ENCODE measurements around the gene TOLLIP.
"Not testable (repeated sequence)": the region's sequence is repeated elsewhere in the genome, so short reads cannot be mapped to it uniquely, and the experiment has no call there.

The TOLLIP gene

DNA sequence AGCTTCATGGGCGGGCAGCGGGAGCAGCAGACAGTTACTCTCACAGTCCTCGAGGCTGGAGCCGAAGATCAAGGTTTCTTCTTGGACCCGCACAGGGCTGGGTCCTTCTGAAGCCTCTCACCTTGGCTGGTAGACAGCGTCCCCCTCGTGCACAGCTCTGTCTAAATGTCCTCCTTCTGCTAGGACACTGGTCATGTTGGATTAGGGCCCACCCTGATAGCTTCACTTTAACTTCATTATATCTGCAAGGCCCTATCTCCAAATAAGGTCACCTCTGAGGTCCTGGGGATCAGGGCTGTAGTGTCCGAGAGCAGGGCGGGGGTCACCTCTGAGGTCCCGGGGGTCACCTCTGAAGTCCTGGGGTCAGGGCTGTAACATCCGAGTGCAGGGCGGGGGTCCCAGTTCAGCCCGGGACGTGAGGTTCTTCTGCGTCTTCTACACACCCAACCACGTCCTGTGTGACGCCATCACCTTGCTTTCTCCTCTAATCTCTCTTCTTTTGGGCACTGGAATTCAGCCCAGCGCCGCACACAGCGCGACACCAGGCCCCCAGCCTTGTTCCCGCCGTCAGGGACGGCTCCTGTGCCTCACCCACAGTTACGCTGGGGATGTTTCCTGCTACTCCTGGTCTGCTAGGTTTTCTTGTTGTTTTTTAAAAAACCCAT lies 34.1 kb upstream of the TOLLIP start:
- no peak for DNase-seq

DNA sequence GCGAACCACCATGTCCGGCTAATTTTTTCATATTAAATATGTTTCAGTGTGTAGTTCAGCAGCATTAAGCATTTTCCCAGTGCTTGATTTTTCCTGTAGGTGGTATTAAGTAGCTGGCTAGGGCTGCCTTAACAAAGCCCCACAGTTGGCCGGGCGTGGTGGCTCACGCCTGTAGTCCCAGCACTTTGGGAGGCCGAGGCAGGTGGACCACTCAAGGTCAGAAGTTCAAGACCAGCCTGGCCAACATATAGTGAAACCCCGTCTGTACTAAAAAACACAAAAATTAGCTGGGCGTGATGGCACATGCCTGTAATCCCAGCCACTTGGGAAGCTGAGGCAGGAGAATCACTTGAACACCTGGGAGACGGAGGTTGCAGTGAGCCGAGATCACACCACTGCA lies 33.5 kb upstream of the TOLLIP start:
- no peak for DNase-seq

DNA sequence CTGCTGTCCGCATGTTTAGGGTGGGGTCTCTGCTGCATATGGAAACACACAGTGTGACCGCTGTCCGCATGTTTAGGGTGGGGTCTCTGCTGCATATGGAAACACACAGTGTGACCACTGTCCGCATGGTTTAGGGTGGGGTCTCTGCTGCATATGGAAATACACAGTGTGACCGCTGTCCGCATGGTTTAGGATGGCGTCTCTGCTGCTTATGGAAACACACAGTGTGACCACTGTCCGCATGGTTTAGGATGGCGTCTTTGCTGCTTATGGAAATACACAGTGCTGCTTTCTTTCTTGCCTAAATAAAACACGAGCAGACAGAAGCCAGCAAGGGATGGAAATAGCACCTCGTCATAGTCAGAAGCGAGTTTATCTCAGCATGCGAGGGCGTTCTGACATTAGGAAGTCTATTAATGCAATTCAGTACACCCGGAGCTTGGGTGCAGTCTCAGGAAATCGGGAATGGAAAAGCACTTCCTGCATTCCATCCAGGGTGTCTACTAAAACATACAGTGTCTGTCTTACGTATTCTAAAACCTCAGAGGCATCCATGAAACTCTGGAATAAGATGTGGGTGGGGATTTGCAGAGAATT lies 32.6 kb upstream of the TOLLIP start:
- DNase-seq, result no peak

DNA sequence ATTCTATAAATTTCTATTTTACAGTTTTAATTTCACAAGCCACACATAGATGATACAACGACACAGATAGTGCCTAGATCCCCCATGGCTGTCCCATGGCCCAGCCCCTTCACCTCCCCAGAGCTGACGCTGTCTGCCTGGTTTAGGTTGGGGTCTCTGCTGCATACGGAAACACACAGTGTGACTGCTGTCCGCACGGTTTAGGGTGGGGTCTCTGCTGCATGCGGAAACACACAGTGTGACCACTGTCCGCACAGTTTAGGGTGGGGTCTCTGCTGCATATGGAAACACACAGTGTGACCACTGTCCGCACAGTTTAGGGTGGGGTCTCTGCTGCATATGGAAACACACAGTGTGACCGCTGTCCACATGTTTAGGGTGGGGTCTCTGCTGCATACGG lies 31.8 kb upstream of the TOLLIP start:
- not testable (repeated sequence) for DNase-seq

DNA sequence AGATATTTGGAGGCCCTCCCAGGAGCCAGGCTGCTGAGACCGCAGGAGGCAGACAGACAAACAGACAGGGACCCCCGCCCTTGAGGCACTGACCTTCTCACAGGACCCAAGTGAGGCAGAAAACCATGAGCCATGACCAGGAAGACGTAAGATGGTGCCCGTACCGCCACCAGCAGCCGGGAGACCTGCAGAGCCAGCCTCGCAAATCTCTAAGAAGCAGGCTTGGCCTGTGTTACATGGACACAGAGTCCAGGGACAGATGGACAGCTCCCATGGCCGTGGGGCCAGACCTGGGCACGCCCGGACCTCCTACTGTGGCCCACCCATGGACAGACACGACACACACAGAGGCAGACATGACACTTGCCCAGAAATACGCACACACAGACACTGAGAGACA lies 30.7 kb upstream of the TOLLIP start:
- no peak for DNase-seq

DNA sequence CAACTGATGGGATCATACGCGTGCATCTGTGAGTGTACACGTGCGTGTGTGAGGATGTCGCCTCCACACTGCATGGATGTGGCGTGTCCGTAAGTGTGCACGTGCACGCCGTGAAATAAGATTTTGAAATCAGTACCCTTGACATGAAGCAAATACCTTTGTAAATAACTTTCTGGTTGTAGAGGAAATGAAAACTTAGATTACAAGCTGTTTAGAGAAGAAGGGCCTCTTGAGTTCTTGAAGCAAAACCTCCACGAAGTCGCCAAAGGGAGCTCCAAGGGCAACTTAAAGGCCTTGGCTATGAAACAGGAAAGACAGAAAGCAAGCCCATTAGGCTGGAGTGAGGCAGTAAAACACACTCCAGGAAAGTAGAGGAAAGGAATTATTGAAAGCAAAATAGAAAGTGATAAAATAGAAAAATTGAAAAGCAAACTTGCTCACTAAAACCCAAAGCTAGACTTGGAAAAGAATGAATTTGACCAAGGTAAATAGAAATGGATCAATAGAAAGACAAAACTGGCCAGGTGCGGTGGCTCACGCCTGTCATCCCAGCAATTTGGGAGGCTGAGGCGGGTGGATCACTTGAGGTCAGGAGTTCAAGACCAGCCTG lies 29.7 kb upstream of the TOLLIP start:
- DNase-seq, result no peak

DNA sequence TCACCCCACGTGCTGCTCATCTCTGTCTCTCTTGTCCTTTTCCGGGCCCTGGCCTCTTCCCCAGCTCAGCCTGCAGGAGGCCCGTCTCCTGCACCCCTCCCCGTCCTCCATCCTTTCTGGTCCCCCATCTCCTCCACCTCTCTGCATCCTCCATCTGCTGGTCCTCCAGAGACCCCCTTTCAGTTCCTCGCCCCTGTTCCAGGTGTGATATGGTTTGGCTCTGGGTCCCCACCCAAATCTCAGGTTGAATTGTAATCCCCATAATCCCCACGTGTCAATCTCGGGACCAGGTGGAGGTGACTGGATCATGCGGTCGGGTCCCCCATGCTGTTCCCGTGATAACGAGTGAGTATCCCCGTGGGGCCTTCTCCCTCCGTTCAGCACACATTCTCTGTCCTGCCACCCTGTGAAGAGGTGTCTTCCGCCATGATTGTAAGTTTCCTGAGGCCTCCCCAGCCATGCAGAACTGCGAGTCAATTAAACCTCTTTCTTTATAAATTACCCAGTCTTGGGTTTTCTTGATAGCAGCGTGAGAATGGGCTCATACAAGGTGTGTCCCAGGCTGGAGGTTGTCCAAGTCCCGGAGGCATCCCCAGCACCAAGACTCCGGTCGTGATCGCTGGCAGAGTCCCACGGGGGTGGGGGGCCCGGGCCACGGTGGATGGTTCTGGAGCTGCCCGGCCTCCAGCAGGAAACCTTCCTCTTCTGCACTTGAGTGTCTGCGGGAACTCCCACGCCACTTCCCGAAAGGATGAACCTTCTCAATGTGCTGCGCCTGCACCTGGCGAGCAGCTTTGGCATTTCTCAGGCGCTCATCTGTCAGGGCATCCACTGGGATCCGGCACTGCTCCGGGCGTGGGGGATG lies 29.0 kb upstream of the TOLLIP start:
- DNase-seq, result no peak

DNA sequence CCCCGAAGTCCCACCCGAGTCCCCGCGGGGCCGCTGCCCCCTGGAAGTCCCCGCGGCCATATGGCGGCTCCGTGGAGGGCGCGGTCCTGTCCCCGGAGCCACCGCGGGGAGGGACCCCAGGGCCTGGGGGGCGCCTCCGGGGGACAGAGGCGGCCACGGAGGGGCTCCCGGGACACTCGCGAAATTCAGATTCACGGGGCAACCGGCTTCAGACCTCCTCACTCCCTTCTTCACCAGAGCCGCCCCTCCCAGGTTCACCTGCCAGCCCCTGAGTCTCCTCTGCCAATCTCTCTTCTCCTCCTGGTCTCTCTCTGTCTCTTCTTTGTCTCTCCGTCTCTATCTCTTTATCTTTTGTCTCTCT lies 28.2 kb upstream of the TOLLIP start:
- no peak for DNase-seq

DNA sequence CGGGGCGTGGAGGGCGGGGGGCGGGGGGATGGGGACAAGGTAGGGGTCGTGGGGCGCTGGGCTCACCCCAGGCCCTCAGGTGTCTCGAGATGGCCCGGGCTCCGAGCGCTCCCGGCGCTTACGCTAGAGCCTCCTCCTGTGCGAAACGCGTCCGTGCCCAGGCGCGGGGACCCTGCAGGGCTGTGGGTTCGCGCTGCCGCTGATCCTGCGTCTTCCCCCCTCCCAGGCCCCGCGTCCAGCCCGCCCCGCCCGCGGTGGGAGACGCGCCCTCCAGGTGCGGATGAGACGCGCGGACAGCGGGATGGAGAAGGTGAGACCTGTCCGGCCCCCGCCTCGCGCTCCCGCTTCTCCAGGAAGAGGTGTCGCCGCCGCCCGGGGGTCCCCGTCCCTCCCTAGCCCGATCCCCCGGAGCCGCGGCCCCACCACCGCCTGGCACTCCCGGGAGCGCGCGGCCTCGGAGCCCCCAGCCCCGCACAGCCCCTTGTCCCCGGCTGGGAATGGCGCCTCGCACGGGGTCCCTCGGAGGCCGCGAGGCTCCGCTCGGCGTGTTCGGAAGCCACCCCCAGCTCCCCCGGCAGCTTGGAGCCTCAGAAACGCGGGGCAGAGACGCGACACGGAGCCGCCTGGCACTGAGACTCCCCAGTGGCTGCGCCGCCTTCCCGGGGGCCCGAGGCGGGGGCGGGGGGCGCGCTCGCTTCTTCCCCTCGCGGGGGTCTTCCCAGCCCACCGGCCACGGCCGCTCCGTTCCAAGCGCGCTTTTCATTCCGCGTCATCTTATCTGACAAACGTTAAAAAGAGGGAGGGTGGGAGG lies 27.6 kb upstream of the TOLLIP start:
- no peak for DNase-seq

DNA sequence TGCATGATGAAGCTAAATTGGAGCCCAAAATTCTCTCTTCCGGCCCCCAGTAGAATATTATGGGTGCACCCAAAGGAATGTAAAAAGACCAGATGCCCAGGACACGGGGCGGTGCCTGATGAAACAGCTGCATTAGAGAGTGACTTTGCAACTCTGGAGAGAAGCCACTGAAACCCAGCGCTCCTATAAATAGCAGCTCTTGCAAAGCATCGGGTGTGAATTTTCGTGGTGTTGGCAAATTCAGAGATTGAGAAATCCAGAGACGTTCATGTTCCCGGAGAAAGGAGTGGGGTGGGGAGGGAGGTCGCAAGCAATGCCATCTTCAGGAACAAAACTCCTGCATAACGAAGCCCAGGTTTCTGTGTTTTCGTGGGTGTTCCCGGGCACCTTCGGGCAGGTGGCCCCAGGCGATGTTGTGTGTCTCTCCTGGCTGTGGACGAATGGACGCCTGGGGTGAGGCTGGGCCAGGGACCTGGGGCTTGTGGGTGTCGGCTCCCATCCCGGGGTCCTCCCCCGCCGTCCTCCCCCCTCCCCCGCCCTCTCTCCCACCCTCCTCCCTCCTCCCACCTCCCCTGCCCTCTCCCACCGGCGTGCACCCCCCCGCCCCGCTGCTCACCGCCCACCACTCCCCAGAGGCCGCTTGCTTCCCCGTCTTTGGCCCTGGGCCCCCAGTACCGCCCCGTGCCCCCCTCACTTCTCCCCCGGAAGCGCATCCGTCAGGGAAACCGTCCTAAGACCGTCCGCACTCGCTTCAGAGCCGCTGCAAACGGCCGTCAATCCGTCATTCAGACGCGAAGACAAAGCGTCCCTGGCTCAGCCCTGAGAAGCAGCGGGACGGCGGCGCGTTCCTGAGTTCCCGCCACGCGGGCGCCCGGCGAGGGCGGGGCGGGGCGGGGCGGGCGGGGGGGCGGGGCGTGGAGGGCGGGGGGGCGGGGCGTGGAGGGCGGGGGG lies 26.7 kb upstream of the TOLLIP start:
- DNase-seq, result peak; percentile 30 to 48

DNA sequence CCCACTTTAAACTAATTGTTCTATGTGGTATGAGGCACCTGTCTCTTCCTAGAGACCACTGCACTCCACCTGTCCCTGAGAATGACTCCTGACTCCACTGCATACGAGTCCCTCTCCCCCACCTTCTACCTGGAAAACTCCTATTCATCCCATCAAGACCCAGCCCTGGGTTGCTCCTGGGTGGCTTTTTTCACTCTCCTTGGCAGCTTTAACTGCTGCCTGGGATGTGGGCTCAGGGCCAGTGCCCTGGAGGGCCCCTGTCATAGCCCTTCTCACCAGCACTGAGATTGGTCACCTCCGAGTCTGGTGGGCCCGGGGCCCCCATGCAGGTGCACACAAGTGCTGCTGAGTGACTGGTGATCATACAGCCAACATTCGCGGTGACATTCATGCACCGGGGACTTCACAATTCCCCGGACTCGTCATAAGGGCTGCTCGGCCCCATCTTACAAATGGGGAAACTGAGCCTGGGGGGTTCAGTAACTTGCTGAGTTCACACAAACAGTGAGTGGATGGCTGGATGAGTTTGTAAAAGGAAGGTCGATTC lies 25.9 kb upstream of the TOLLIP start:
- DNase-seq, result no peak

DNA sequence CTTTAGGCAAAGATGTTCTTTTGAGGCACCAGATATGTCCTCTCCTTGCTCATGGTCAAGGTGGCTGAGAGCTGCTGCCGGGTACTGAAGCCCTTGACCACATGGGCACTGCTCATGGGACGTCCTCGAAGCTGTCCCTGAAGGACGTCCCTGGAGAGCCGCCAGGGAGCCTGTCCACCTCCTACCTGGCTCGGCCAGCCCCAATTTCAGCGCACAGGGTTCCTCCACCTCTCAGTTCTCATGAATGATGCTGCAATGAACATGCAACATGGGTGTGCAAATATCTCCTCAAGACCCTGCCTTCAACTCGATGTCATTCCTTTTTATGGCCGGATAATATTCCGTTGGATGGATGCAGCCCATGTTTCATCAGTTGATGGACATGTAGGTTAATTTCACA lies 24.4 kb upstream of the TOLLIP start:
- DNase-seq, result no peak

DNA sequence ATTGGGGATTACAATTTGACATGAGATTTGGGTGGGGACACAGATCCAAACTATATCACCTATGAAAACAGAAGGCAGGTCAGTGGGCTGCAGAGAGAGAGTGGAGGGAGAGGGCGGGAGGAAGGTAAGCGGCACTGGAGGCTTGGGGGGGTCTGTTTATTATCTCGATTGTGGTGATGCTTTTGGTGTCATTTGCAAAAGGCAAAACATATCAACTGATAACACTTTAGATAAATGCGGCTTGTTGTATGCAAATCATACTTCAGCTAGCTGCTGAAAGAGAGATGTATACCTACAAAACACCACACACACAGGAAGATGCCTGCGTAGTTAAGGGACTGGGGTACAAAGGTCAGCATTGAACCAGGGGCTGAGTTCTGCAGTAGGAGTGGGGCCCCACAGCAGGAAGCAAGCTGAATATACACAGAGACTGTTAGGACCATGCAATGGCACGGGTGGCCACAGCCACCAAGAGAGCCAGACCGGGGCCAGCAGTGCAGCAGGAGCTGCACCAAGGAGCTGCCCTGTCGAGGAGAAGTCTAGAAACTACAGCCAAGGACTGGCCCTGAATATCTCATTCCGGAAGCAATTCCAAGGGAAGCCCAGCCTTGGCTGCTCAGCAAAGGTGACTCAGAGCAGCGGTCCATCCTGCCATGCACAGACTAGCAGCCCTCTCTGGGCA lies 23.8 kb upstream of the TOLLIP start:
- no peak for DNase-seq

DNA sequence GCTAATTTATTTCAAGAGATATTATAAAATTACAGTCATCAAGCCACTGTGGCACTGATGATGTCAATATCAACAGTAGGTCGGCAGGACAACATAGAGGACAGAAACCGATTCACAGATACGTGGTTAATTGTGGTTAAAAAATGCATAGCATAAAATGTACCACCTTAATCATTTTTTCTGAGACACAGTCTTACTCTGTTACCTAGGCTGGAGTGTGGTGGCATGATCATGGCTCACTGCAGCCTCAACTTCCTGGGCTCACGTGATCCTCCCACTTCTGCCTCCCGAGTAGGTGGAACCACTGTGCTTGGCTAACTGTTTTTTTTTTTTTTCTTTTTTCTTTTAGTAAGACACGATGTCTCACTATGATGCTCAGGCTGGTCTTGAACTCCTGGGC lies 21.0 kb upstream of the TOLLIP start:
- no peak for DNase-seq

DNA sequence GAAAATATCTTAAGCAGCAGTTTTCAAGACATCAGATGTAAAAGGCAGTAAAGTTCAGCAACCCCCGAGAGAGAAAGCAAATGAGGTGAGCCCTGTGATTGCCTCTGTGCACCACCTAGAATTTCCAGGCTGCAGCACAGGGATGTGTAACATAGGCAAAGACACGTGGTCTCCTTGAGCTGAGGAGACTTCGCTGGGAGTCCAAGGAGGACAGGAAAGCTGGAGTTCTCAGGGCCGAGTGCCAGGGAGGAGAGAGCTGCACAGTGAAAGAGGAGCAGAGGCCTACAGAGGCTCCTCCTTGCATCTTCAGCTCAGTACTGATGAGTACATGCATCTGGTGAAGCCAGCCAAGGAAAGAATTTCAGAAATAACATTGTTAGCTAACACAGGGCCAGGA lies 17.6 kb upstream of the TOLLIP start:
- no peak for DNase-seq

DNA sequence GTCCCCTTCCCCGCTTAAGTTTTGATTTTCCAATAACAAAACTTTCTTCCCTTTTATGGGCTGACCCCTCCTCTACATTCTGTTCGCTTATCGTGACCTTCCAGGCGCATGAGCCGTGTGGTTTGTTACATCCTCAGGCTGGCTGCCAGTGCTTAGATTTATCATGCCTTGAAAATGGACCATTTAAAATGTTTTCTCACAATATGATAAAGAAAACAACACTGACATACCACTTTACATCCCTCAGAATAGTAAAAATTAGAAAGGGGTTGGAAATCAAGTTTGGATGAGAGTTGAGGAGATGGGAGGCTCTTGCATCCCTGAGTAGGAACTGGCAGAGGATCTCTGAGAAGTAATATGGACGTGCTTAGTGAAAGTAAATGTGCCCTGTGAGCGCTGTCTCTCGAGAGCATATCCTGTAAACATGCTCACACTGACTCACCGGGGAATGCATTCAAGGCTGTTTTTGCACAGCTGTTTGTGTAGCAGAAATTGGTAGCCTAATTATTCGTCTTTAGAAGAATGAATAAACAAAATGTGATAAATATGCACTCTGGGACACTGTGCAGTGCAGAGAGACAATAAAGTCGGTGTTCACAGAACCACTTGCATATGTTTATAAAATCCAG lies 17.1 kb upstream of the TOLLIP start:
- no peak for DNase-seq

DNA sequence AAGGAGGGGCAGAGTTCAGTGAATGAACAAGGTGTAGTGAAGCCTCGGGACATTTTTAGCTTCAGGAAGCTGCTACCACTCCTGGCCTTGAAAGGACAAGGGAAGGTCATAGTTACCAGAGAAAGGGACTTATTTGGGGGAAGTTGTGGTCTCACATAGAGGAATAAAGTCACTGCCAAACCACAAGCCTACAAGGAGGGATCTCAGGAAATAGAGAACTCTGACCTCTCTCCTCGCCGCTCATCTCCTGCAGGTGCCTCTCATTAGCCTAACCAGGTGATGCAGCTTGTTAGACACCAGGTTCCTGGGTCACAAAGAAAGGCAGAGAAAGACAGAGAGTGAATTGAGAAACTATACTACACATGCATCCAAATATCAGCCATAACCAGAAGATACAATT lies 14.3 kb upstream of the TOLLIP start:
- DNase-seq, result no peak

DNA sequence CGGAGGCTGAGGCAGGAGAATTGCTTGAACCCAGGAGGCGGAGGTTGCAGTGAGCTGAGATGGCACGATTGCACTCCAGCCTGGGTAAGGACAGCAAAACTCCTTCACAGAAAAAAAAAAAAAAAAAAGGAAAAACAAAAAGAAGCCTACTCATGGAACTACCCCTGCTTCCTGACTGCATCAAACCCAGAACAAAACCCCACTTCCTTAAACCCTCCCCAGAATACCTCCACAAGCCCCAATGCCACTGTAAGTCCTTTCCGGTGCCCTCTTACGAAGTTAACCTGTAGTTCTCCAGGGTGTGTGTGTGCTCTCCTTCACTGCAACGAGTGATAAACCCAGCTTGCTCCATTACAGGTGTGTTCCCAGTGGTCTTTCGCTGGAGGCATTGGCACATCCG lies 8.6 kb upstream of the TOLLIP start:
- peak in 1 of 2 donors; percentile 23 for DNase-seq

DNA sequence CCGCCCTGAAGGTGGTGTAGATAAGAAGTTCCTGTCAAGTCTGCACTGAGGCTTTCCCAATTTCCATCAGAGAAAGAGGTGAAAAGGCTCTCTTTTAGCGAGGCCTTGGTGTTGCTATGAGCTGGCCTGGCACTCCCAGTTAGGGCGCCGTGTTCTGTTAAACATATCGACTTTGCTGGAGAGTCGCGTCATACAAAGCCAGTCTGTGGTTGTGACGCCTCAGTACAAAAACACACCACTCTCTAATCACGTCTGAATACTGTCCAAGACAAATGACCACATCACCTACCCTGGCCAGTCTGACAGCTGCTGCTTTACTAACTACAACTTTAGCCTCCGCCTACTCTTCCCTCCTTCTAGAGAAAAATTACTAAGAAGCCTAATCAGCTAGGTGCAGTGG lies 8.0 kb upstream of the TOLLIP start:
- no peak for DNase-seq

DNA sequence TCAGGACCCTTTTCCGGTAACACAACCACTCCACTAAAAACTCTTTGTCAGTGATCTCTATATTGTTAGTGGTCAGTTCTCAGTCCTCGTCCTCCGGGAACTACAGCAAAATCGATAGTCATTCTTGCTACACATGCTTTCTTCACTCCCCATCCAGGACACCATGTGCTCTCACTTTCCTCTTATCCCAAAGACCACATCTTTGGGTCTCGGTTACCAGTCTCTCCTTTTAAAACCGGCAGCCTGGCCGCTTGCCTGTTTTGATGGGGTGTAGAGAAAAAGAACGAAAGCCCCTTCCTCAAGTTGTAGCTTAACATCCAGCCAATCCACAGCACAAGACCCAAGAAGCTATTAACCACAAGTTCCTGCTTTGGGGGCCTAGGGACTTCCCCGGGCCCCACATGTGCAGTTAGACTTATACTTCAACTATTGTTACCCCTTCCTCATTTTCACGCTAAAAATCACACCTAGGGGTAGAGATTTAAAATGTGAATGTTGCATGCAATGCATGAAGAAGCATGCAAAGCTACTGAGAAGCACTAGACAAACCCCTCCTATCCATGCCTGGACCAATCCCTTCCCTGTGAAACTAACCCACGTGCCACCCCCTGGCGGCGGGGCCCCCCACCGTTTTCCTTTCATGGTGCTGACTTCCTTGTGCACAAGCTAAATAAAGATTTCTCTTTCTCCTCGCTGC lies 1.5 kb upstream of the TOLLIP start:
- DNase-seq, result peak in 1 of 2 donors; percentile 41

Measured in bone marrow (tissue), 2 donors.